Right lobe of liver (tissue), 6 donors: ENCODE data around the gene SYNJ2BP. TPM values are rescaled to one million over a fixed set of nuclear protein-coding genes. Genes with fewer than 3 reads are reported as not detected.
"Not testable (repeated sequence)": the region's sequence is repeated elsewhere in the genome, so short reads cannot be mapped to it uniquely, and the experiment has no call there.

Experiments
- ATAC-seq, 4 donors: fragments of 200-7000 bp; cut with Tn5 transposase; one replicate each; pipeline ENCODE4 v1.9.1; 2020; ENCODE audit warnings: mild to moderate bottlenecking in 4 of 4, moderate library complexity in 4 of 4
- DNase-seq, 3 donors: peaks; one replicate each; pipeline ENCODE4 v3.0.0-alpha.2; 2020
- H3K27ac ChIP-seq, 3 donors: fragments of 200-600 bp; one replicate each; pipeline ENCODE4 v1.8.0; 2022
- H3K27me3 ChIP-seq, 2 donors: fragments of 200-600 bp; one replicate each; pipeline ENCODE4 v1.8.0; 2022
- H3K36me3 ChIP-seq, 4 donors: fragments of 200-600 bp; sonication (generic) in 1 of 4; one replicate each; pipeline versions ENCODE4 v1.5.1 to v1.8.0; 2017 to 2022; ENCODE audit warnings: control low read depth in 1 of 4
- H3K4me1 ChIP-seq, 4 donors: fragments of 200-600 bp; sonication (generic) in 1 of 4; one replicate each; pipeline versions ENCODE4 v1.5.1 to v1.8.0; 2017 to 2022; ENCODE audit warnings: control low read depth in 1 of 4
- H3K4me3 ChIP-seq, 3 donors: fragments of 200-600 bp; one replicate each; pipeline ENCODE4 v1.8.0; 2022
- H3K9me3 ChIP-seq, 4 donors: fragments of 200-600 bp; sonication (generic) in 1 of 4; one replicate each; pipeline versions ENCODE4 v1.5.1 to v1.8.0; 2017 to 2022; ENCODE audit warnings: control low read depth in 1 of 4
- CTCF ChIP-seq, 4 donors: fragments of 200-600 bp in 3 of 4; fragments of 450-650 bp in 1 of 4; IDR thresholded peaks; one replicate each; pipeline versions ENCODE4 v1.5.1 to v1.8.0; 2016 to 2022; ENCODE audit warnings: antibody characterized with exemption in 4 of 4, mild to moderate bottlenecking in 2 of 4
- POLR2A ChIP-seq: fragments of 450-650 bp; IDR thresholded peaks from one replicate; pipeline ENCODE4 v1.6.1; 2017; ENCODE audit warnings: antibody characterized with exemption, mild to moderate bottlenecking
- WGBS: methylation state at CpG from one replicate; pipeline ENCODE4 v1.1.6; 2018; ENCODE audit warnings: low coverage, low lambda C conversion rate; ENCODE audit not compliant: insufficient coverage; ENCODE audit errors: missing lambda C conversion rate; 5-methylcytosine and 5-hydroxymethylcytosine counted together
- intact Hi-C, 2 donors: fragments of 100-400 bp; cut with DNase I; formaldehyde crosslinking; loops; one replicate each; pipeline versions ENCODE4 v1.11.2 to v1.14.1; 2022
- total RNA-seq, 6 experiments: library from RNA; depleted of rRNA in 2 of 6; stranded (reverse); fragments of >200 nt in 2 of 6; fragmentation: NEBNext Ultra II Directional in 3 of 6; extraction: Animal tissue kit (Norgen Biotek cat#: 25700) in 3 of 6; gene quantifications; one replicate each; pipeline versions ENCODE4 v1.1.0 to v1.2.4, GENCODE V29; 2016 to 2023
- donor health status: DM: no; HTN: yes; CAD: no.
- donor health status: DM: no; HTN: no; CAD: no.
- donor health status: DM: no; HTN: no; CAD: no.
- donor health status: DM: no; HTN: yes; CAD: no.
- donor health status: DM: no; HTN: yes; CAD: no.

Gene SYNJ2BP
- total RNA-seq, 6 experiments from 2014 or later = 15.9 to 26.9 (median 21.1) TPM

- 66% methylated on average over 3 of the region's 3 CpGs for WGBS
- peaks cover 0 to 8% (median 0%) of the 10 kb centered on the region in 4 donors for H3K9me3 ChIP-seq
- DNase-seq = no peak
- intact Hi-C loops = no loop called here
- H3K4me3 ChIP-seq = no peak overlapping the region
- no peak overlapping the region for H3K27ac ChIP-seq
- no peak for ATAC-seq
- H3K27me3 ChIP-seq = no peaks in the 10 kb centered on the region
- H3K4me1 ChIP-seq = no peaks in the 10 kb centered on the region
- H3K36me3 ChIP-seq = no peaks in the 10 kb centered on the region
- TF ChIP-seq POLR2A (no peak), CTCF (IDR thresholded peaks at IDR 0.05) (no peak)
Measured at GRCh38 chr14:70441641-70442040, 24.8 kb upstream of the SYNJ2BP start.

GRCh38 chr14:70436867-70437266, 20.0 kb upstream of the SYNJ2BP start:
- Histone ChIP-seq H3K27me3 (no peaks in the 10 kb centered on the region), H3K27ac (no peak overlapping the region), H3K9me3 (no peaks in the 10 kb centered on the region), H3K36me3 (no peaks in the 10 kb centered on the region), H3K4me1 (no peaks in the 10 kb centered on the region), H3K4me3 (no peak overlapping the region)
- intact Hi-C loops = no loop called here
- 50% methylated on average over 3 of the region's 4 CpGs for WGBS
- ATAC-seq (no peak), DNase-seq (no peak)
- no peak for TF ChIP-seq CTCF (IDR thresholded peaks at IDR 0.05)
- TF ChIP-seq POLR2A = no peak

GRCh38 chr14:70426555-70426954, 9.7 kb upstream of the SYNJ2BP start:
- H3K4me3 ChIP-seq, H3K9me3 ChIP-seq, H3K27me3 ChIP-seq, H3K27ac ChIP-seq, DNase-seq, H3K4me1 ChIP-seq, ATAC-seq, intact Hi-C loops, H3K36me3 ChIP-seq: not testable (repeated sequence)
- 67% methylated on average over 4 of the region's 4 CpGs for WGBS

DNA sequence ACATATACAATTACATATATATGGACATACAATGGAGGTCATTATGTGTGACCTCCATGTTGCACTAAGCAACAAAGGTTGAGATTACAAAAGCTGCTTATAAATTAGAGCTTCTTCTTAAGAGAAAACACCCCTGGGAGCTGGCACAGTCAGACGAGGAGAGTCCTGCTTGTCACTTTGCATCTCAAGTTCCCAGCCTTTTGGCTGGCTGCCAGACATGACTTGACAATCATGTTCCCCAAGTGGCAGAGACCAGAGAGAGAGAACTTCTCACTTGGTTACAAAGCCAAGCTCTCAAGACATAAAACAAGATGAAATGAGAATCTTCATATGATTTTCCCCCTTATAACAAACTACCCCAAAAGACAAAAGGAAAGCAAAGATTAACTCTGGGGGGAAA, 8.5 kb upstream of the SYNJ2BP start:
- Histone ChIP-seq H3K4me3 (no peak overlapping the region), H3K4me1 (no peaks in the 10 kb centered on the region), H3K36me3 (no peaks in the 10 kb centered on the region), H3K27ac (no peak overlapping the region), H3K9me3 (no peaks in the 10 kb centered on the region), H3K27me3 (no peaks in the 10 kb centered on the region)
- DNase-seq (peak in 1 of 3 donors; percentile 18), ATAC-seq (no peak)
- 0% methylated on average over 1 of the region's 1 CpG for WGBS
- TF ChIP-seq POLR2A (no peak), CTCF (IDR thresholded peaks at IDR 0.05) (no peak)
- intact Hi-C loops = no loop called here

- ATAC-seq (no peak), DNase-seq (no peak)
- no peaks in the 10 kb centered on the region for H3K9me3 ChIP-seq
- WGBS = 90% methylated on average over 2 of the region's 2 CpGs
- H3K27me3 ChIP-seq = no peaks in the 10 kb centered on the region
- H3K4me1 ChIP-seq = no peaks in the 10 kb centered on the region
- H3K36me3 ChIP-seq = no peaks in the 10 kb centered on the region
- H3K27ac ChIP-seq = no peak overlapping the region
- TF ChIP-seq POLR2A (no peak), CTCF (IDR thresholded peaks at IDR 0.05) (no peak)
- H3K4me3 ChIP-seq = no peak overlapping the region
- intact Hi-C loops = no loop called here
Measured at GRCh38 chr14:70422538-70422937, 5.6 kb upstream of the SYNJ2BP start.

- DNase-seq, H3K9me3 ChIP-seq, H3K27me3 ChIP-seq, H3K36me3 ChIP-seq, H3K4me3 ChIP-seq, intact Hi-C loops, H3K27ac ChIP-seq, ATAC-seq, H3K4me1 ChIP-seq: not testable (repeated sequence)
- WGBS = 41% methylated on average over 3 of the region's 4 CpGs
Measured at GRCh38 chr14:70419270-70419931, 2.5 kb upstream of the SYNJ2BP start.
